Activated T-cell treated with anti-CD3 and anti-CD28 coated beads, Interleukin-2, amount 50 U/mL, for 72 hours (primary cell): ENCODE results near the gene AGL. TPM values are rescaled to one million over a fixed set of nuclear protein-coding genes. Genes with fewer than 3 reads are reported as not detected.
A peak's percentile ranks its signal among the peaks of the same experiment; 100 is the strongest.
"Not testable (repeated sequence)": the region's sequence is repeated elsewhere in the genome, so short reads cannot be mapped to it uniquely, and the experiment has no call there.

Experiments used
- ATAC-seq, 2 donors: fragments of 150-1000 bp; cut with Tn5 transposase; replicated peaks in 1 of 2; 2 replicates each; pipeline ENCODE4 v1.10.0; 2021; ENCODE audit warnings: moderate library complexity in 2 of 2, mild to moderate bottlenecking in 1 of 2
- DNase-seq, 2 donors: peaks; one replicate each; pipeline ENCODE4 v3.0.0; 2021 to 2022; ENCODE audit warnings: mixed read lengths in 1 of 2
- H3K27ac Mint-ChIP-seq: one replicate; pipeline ENCODE4 v1.8.0; 2022; ENCODE audit warnings: mild to moderate bottlenecking, moderate library complexity, mixed read lengths
- H3K27me3 Mint-ChIP-seq: one replicate; pipeline ENCODE4 v1.8.0; 2022; ENCODE audit warnings: low read depth, mixed read lengths
- H3K36me3 Mint-ChIP-seq, 2 donors: one replicate each; pipeline ENCODE4 v1.8.0; 2022; ENCODE audit warnings: mixed read lengths in 2 of 2, mild to moderate bottlenecking in 1 of 2; ENCODE audit not compliant: insufficient read depth in 2 of 2
- H3K4me1 Mint-ChIP-seq: one replicate; pipeline ENCODE4 v1.8.0; 2022; ENCODE audit warnings: low read depth, mixed read lengths
- H3K4me3 Mint-ChIP-seq, 2 donors: one replicate each; pipeline ENCODE4 v1.8.0; 2022; ENCODE audit warnings: mild to moderate bottlenecking in 2 of 2, mixed read lengths in 2 of 2, moderate library complexity in 2 of 2
- H3K9me3 Mint-ChIP-seq, 2 donors: one replicate each; pipeline ENCODE4 v1.8.0; 2022; ENCODE audit warnings: mixed read lengths in 2 of 2
- total RNA-seq, 2 donors: library from RNA; stranded (reverse); gene quantifications; one replicate each; pipeline ENCODE4 v1.2.3, GENCODE V29; 2022

The AGL gene
- total RNA-seq, 2 donors from 2014 or later, result 21.8 to 23.8 TPM

DNA sequence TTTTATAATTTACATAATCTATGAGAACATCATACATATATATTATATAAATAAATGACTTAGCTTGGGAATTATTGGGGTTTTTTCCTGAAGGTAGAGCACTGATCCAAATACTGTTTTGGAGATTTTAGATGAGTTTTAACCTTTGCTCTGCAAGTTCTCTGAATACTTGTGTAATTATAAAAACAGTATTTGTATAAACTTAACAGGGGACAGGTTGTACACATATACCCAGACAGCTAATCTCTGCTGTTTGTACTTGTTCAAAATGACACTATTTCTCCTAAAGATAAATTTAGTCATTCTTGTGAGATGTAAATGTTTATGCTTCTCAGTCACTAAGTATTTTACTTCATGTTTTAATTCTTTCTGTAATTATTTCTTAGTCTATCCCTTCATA, 8.7 kb downstream of the AGL start:
- DNase-seq, result no peak
- Mint-ChIP-seq H3K36me3 (peaks cover 2 to 16% of the 10 kb centered on the region in 2 donors), H3K27ac (no peak overlapping the region), H3K9me3 (no peaks in the 10 kb centered on the region), H3K27me3 (no peaks in the 10 kb centered on the region), H3K4me1 (no peaks in the 10 kb centered on the region), H3K4me3 (no peak overlapping the region)
- ATAC-seq, result no peak

DNA sequence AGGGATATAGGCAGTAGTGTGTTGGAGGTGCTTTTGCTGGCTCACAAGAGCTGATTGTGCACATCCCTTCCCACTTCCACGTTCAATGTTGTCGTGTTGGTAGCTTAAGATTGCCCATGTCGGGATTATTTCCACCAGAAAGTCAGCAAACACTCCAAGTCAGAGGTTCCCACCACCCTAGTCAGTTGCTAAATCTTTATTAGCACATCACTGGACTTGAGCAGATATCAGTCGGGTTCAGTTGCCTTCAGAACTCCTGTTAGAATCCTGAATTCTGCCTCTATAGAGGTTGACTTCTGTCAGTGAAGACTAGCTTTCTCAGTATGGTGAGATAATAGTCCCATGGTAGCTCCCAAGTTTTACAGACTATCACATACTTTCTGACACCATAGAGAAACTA, 10.5 kb downstream of the AGL start:
- no peak for DNase-seq
- Mint-ChIP-seq H3K27ac (no peak overlapping the region), H3K4me1 (no peaks in the 10 kb centered on the region), H3K27me3 (no peaks in the 10 kb centered on the region), H3K4me3 (no peak overlapping the region), H3K9me3 (no peaks in the 10 kb centered on the region), H3K36me3 (peaks cover 2 to 10% of the 10 kb centered on the region in 2 donors)
- no peak for ATAC-seq

DNA sequence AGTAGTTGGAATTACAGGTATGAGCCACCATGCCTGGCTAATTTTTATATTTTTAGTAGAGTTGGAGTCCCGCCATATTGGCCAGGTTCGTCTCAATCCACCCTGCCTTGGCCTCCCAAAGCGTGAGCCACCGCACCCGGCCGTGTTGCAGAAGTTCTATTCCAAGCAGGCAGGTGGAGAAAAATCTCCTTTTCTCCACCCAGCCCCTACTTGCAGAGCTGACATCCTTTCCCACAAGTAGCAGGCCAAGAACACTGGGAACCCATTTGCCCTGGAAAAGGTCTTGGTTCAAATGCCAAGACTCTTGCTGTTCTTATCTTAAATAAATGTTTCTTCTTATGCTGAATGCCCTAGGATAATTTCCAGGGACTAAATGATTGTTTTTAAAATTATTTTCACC, 17.5 kb downstream of the AGL start:
- Mint-ChIP-seq H3K36me3 (no peaks in the 10 kb centered on the region), H3K27ac (no peak overlapping the region), H3K9me3 (no peaks in the 10 kb centered on the region), H3K4me3 (no peak overlapping the region), H3K27me3 (no peaks in the 10 kb centered on the region), H3K4me1 (no peaks in the 10 kb centered on the region)
- no peak for ATAC-seq
- DNase-seq, result no peak

DNA sequence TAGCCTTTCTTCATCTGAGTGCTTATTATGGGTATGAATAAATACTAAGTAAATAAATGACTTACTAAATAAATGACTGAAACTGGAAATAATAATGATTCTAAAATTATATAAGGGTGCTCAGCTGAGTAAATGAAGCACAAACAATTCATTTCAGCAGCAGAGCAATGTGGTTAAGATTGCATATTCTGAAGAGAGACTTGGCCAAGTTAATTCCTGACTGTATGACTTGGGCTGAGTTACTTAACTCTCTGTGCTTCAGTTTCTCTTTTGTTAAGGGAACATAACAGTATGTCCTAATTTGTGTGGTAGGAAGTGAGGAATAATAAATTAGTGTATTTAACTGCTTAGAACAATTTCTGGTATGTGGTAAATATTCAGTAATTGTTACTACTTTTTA, 19.1 kb downstream of the AGL start:
- H3K36me3 Mint-ChIP-seq, result no peaks in the 10 kb centered on the region
- H3K27ac Mint-ChIP-seq, result no peak overlapping the region
- DNase-seq (no peak), ATAC-seq (no peak)
- H3K9me3 Mint-ChIP-seq, result no peaks in the 10 kb centered on the region
- no peaks in the 10 kb centered on the region for H3K4me1 Mint-ChIP-seq
- no peak overlapping the region for H3K4me3 Mint-ChIP-seq
- no peaks in the 10 kb centered on the region for H3K27me3 Mint-ChIP-seq

DNA sequence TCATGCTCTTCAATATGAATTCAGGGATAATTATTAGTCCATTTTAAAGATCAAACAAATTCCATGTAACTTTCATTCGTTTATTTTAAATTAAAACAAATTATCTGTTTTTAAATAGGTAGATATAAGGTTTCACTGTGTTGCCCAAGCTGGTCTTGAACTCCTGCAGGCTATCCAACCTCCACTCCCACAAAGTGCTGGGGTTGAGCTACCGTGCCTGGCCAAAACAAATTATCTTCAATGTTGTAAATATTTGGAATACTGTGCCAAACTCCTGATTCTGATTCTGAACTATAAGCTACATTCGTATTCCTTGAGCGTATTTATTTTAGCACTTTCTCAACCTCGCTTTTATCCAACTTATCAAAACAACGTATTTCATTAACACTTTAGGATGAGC, 19.6 kb downstream of the AGL start:
- no peak overlapping the region for H3K27ac Mint-ChIP-seq
- no peaks in the 10 kb centered on the region for H3K4me1 Mint-ChIP-seq
- no peaks in the 10 kb centered on the region for H3K27me3 Mint-ChIP-seq
- no peak overlapping the region for H3K4me3 Mint-ChIP-seq
- no peaks in the 10 kb centered on the region for H3K36me3 Mint-ChIP-seq
- H3K9me3 Mint-ChIP-seq, result no peaks in the 10 kb centered on the region
- DNase-seq, result no peak
- ATAC-seq, result no peak

DNA sequence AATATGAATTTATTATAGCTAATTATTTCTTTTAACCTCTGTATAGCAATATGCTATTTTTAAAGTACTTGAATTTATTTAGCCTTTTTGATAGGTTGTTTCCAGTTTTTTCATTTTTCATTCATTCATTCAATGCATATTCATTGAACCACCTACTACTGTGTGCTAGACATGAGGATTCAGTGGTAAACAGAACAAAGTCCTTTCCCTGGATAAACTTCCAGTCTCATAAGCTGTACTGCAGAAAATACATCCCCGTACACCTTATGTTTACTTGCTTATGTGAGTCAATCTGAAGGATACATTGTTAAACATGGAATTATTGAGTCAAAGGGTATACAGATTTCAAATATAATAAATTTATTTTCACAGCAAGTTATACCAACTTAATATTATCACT, 21.9 kb downstream of the AGL start:
- Mint-ChIP-seq H3K36me3 (no peaks in the 10 kb centered on the region), H3K27me3 (no peaks in the 10 kb centered on the region), H3K27ac (no peak overlapping the region), H3K4me1 (no peaks in the 10 kb centered on the region), H3K4me3 (no peak overlapping the region), H3K9me3 (no peaks in the 10 kb centered on the region)
- DNase-seq, result no peak
- no peak for ATAC-seq

DNA sequence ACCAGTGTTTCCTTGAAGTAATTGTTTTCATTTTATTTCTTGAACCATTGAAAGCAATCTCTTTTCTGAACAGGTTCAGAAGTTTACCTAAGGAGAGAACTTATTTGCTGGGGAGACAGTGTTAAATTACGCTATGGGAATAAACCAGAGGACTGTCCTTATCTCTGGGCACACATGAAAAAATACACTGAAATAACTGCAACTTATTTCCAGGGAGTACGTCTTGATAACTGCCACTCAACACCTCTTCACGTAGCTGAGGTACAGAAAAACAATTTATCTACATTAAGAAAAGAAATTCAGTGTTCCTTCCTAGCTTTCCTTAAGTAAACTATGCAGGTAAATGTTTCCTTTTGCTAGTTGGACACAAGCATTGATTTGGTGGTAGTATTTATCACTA, 27.4 kb downstream of the AGL start:
- Mint-ChIP-seq H3K27me3 (no peaks in the 10 kb centered on the region), H3K4me1 (no peaks in the 10 kb centered on the region), H3K9me3 (no peaks in the 10 kb centered on the region), H3K4me3 (no peak overlapping the region), H3K27ac (no peak overlapping the region), H3K36me3 (peaks cover 2 to 3% of the 10 kb centered on the region in 2 donors)
- ATAC-seq (no peak), DNase-seq (no peak)

DNA sequence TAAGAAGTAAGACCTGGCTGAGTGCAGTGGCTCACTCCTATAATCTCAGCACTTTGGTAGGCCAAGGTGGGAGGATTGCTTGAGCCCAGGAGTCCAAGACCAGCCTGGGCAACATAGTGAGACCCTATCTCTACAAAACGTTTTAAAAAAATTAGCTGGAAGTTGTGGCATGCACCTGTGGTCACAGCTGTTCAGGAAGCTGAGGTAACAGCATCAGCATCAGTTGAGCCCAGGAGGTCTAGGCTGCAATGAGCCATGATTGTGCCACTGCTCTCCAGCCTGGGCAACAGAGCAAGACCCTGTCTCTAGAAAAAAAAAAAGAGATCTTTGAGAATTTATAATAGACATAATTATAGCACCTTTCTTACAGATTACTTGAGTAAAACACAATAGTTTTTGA, 36.0 kb downstream of the AGL start:
- no peaks in the 10 kb centered on the region for H3K9me3 Mint-ChIP-seq
- no peak overlapping the region for H3K27ac Mint-ChIP-seq
- no peak for DNase-seq
- no peak overlapping the region for H3K4me3 Mint-ChIP-seq
- H3K4me1 Mint-ChIP-seq, result no peaks in the 10 kb centered on the region
- no peaks in the 10 kb centered on the region for H3K27me3 Mint-ChIP-seq
- ATAC-seq, result no peak
- H3K36me3 Mint-ChIP-seq, result peaks cover 2 to 6% of the 10 kb centered on the region in 2 donors

DNA sequence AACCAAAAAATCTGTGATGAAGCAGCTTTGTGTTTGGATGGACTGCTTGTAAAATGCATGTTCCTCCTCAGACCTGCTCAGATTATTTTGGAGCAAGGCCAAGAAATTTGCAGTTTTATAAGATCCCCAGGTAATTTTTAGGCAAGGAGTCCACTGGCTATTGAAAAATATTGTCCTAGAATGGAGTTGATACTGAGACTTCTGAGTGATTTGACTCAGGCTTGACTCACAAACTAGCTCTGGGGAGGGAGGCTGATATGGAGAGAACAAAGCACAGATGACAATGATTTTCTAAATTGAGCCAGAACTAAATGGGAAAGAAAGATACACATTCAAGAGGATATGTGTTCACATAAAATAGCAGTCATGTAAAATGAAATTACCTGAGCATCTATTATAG, 36.7 kb downstream of the AGL start:
- Mint-ChIP-seq H3K4me3 (no peak overlapping the region), H3K27ac (no peak overlapping the region), H3K27me3 (no peaks in the 10 kb centered on the region), H3K36me3 (peaks cover 0 to 4% of the 10 kb centered on the region in 2 donors), H3K4me1 (no peaks in the 10 kb centered on the region), H3K9me3 (no peaks in the 10 kb centered on the region)
- DNase-seq, result no peak
- ATAC-seq, result no peak

DNA sequence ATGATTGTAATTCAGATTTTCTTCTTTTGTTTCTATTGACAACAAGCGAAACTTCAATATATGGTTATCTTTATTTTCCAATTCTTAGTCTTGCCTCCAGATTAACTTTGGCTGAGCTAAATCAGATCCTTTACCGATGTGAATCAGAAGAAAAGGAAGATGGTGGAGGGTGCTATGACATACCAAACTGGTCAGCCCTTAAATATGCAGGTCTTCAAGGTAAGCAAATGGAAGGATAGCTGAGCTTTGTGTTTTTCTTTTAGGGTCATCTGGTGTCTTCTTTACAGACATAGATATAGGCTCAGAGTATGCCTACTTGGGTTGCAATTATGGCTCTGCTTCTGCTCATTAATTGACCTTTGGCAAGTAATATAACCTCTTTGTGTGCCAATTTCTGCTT, 37.7 kb downstream of the AGL start:
- ATAC-seq (no peak), DNase-seq (no peak)
- Mint-ChIP-seq H3K9me3 (no peaks in the 10 kb centered on the region), H3K4me3 (no peak overlapping the region), H3K36me3 (peaks cover 0 to 4% of the 10 kb centered on the region in 2 donors), H3K27ac (no peak overlapping the region), H3K4me1 (no peaks in the 10 kb centered on the region), H3K27me3 (no peaks in the 10 kb centered on the region)

DNA sequence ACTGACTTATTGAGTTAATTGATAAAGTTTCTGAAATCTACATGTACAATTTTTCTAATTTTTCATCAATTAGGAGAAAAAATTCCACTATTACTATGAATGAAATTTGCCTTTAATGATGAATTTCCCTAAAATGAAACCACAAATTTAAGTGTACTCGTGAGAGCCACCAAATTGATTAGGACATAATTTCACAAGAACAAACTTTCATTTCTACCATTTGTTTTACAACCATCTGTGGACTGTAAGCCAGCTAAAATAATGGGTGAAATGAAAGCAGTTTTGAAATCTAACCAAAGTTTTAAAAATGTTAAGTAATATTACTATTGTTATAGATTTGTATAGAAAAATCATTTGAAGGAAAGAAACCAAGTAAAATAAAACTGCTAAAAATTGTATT, 41.8 kb downstream of the AGL start:
- Mint-ChIP-seq H3K4me3 (no peak overlapping the region), H3K9me3 (no peaks in the 10 kb centered on the region), H3K4me1 (no peaks in the 10 kb centered on the region), H3K27me3 (no peaks in the 10 kb centered on the region), H3K36me3 (peaks cover 0 to 1% of the 10 kb centered on the region in 2 donors), H3K27ac (no peak overlapping the region)
- no peak for ATAC-seq
- no peak for DNase-seq

DNA sequence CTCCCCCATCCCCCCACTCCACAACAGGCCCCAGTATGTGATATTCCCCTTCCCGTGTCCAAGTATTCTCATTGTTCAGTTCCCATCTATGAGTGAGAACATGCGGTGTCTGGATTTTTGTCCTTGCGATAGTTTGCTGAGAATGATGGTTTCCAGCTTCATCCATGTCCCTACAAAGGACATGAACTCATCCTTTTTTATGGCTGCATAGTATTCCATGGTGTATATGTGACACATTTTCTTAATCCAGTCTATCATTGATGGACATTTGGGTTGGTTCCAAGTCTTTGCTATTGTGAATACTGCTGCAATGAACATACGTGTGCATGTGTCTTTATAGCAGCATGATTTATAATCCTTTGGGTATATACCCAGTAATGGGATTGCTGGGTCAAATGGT, 53.1 kb downstream of the AGL start:
- not testable (repeated sequence) for H3K27me3 Mint-ChIP-seq, H3K9me3 Mint-ChIP-seq, H3K4me3 Mint-ChIP-seq, ATAC-seq, DNase-seq, H3K4me1 Mint-ChIP-seq, H3K27ac Mint-ChIP-seq
- H3K36me3 Mint-ChIP-seq, result peaks cover 12 to 31% of the 10 kb centered on the region in 2 donors

DNA sequence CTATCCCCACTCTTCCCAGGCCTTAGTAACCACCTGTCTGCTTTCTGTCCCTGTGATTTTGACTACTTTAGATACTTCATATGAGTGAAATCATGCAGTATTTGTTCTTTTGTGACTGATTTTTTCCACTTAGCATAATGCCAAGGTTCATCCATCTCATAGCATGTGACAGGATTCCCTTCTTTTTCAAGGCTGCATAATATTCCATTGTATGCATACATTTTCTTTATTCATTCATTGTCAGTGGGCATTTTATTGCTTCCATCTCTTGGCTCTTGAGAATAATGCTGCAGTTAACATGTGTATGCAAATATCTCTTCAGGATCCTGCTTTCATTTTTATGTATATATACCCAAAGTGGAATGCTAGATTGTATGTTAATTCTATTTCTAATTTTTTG, 56.4 kb downstream of the AGL start:
- Mint-ChIP-seq H3K9me3 (peaks cover 5 to 6% of the 10 kb centered on the region in 2 donors), H3K4me3 (no peak overlapping the region), H3K4me1 (no peaks in the 10 kb centered on the region), H3K36me3 (peaks cover 13 to 33% of the 10 kb centered on the region in 2 donors), H3K27me3 (no peaks in the 10 kb centered on the region), H3K27ac (no peak overlapping the region)
- DNase-seq (no peak), ATAC-seq (no peak)

DNA sequence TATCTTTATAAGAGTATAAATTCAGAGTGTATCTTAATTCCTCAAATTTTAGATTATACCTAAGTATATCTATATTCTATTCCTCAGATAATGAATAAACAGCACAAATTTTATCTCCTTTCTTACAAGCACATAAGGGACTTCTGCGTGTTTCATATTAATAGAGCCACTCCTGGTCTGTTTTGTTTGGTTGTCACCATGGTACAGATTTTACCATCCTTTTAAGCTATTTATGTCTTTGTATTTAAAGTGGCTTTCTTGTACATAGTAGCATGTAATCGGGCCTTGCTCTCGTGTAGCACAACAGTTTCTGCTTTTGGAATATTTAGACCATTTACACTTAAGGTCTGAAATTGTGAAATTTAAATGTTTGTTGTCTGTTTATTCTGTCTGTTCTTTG, 67.1 kb downstream of the AGL start:
- no peaks in the 10 kb centered on the region for H3K4me1 Mint-ChIP-seq
- no peaks in the 10 kb centered on the region for H3K9me3 Mint-ChIP-seq
- no peaks in the 10 kb centered on the region for H3K27me3 Mint-ChIP-seq
- no peak overlapping the region for H3K4me3 Mint-ChIP-seq
- DNase-seq (no peak), ATAC-seq (no peak)
- peak overlapping the region; percentile 77 for H3K27ac Mint-ChIP-seq
- peaks cover 1 to 5% of the 10 kb centered on the region in 2 donors for H3K36me3 Mint-ChIP-seq
